Psoas muscle (tissue), 8 donors: ENCODE measurements around the gene JMJD4. TPM values are rescaled to one million over a fixed set of nuclear protein-coding genes. Genes with fewer than 3 reads are reported as not detected.
A peak's percentile ranks its signal among the peaks of the same experiment; 100 is the strongest.

Experiments used
- ATAC-seq, 4 donors: fragments of 200-7000 bp; cut with Tn5 transposase; one replicate each; pipeline ENCODE4 v1.9.1; 2020; ENCODE audit warnings: moderate library complexity in 3 of 4, mild to moderate bottlenecking in 2 of 4
- DNase-seq, 2 donors: peaks; one replicate each; pipeline ENCODE4 v3.0.0-alpha.2; 2020
- H3K27ac ChIP-seq: fragments of 200-600 bp; one replicate; pipeline ENCODE4 v1.8.0; 2022
- H3K27me3 ChIP-seq, 3 donors: fragments of 200-600 bp in 1 of 3; one replicate each; pipeline versions ENCODE4 v1.6.1 to v1.8.0; 2013 to 2022; ENCODE audit warnings: low read length in 2 of 3, mild to moderate bottlenecking in 2 of 3, moderate library complexity in 1 of 3; ENCODE audit not compliant: insufficient read depth in 3 of 3
- H3K36me3 ChIP-seq, 2 donors: fragments of 200-600 bp in 1 of 2; one replicate each; pipeline versions ENCODE4 v1.6.1 to v1.8.0; 2013 to 2022; ENCODE audit warnings: low read depth in 1 of 2, mild to moderate bottlenecking in 1 of 2, moderate library complexity in 1 of 2; ENCODE audit not compliant: insufficient read depth in 1 of 2
- H3K4me1 ChIP-seq: fragments of 200-600 bp; one replicate; pipeline ENCODE4 v1.8.0; 2022
- H3K4me3 ChIP-seq: fragments of 200-600 bp; one replicate; pipeline ENCODE4 v1.8.0; 2022; ENCODE audit warnings: mild to moderate bottlenecking
- H3K9me3 ChIP-seq: fragments of 200-600 bp; one replicate; pipeline ENCODE4 v1.8.0; 2022
- WGBS, 3 donors: extraction: QIAGEN DNeasy Blood & Tissue Kit; methylation state at CpG; one replicate each; pipeline versions ENCODE4 v1.1.6 to v1.1.7; 2013; 5-methylcytosine and 5-hydroxymethylcytosine counted together
- intact Hi-C, 2 donors: fragments of 100-400 bp; cut with DNase I; formaldehyde crosslinking; loops; one replicate each; pipeline versions ENCODE4 v1.11.0 to v1.14.2; 2022
- polyA plus RNA-seq, 3 donors: library from polyadenylated mRNA; stranded (reverse); fragments of 200-250 nt; gene quantifications; one replicate each; pipeline ENCODE4 v1.2.3, GENCODE V29; 2013
- total RNA-seq, 4 donors: library from RNA; stranded (reverse); fragmentation: NEBNext Ultra II Directional in 2 of 4; extraction: Animal tissue kit (Norgen Biotek cat#: 25700) in 2 of 4; gene quantifications; one replicate each; pipeline versions ENCODE4 v1.2.1 to v1.2.4, GENCODE V29; 2021 to 2023
- TF ChIP-seq, protein P1 (sequence below): fragments of 200-600 bp; IDR thresholded peaks from one replicate; pipeline ENCODE4 v1.8.0; 2022; ENCODE audit warnings: antibody characterized with exemption
- donor health status: healthy with polysubstance abuse.
- donor health status: DM: no; HTN: no; CAD: no; lungs with moderate emphysema.
- donor health status: Bipolar disorder and iron deficiency.
- donor health status: healthy.
- donor health status: DM: yes; HTN: yes; CAD: no.
- donor health status: DM: no; HTN: no; CAD: no.
- donor health status: DM: no; HTN: no; CAD: no.
- donor health status: DM: yes; HTN: yes; CAD: no.

The JMJD4 gene
- total and polyA plus RNA-seq, 7 donors: 9.0 to 20.5 (median 15.3) TPM

DNA sequence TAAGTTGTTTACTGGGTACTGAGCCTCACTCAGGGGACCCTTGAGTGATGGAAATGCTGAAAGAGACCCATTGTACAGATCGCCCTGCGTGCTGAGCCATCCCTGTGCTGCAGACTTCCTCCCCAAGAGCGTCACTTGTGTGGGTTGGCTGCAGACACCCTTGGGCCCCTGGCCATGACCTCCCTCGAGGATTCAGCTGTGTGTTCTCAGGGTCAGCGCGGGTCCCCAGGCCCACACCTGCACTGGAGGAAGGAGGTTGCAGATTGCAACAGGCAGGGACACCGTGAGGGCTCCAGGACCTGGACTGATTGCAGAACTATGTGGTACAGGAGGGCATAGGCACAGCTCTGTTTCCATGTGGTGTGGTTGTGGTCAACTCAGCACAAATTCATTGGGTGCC, 4.5 kb upstream of the JMJD4 start:
- DNase-seq: no peak
- intact Hi-C loops: loop anchor here in 1 of 2 donors (10.0 kb wide), 1 partner anchor 345 kb away; the partner anchor contains the start of gene ARF1
- TF ChIP-seq, protein P1, sequence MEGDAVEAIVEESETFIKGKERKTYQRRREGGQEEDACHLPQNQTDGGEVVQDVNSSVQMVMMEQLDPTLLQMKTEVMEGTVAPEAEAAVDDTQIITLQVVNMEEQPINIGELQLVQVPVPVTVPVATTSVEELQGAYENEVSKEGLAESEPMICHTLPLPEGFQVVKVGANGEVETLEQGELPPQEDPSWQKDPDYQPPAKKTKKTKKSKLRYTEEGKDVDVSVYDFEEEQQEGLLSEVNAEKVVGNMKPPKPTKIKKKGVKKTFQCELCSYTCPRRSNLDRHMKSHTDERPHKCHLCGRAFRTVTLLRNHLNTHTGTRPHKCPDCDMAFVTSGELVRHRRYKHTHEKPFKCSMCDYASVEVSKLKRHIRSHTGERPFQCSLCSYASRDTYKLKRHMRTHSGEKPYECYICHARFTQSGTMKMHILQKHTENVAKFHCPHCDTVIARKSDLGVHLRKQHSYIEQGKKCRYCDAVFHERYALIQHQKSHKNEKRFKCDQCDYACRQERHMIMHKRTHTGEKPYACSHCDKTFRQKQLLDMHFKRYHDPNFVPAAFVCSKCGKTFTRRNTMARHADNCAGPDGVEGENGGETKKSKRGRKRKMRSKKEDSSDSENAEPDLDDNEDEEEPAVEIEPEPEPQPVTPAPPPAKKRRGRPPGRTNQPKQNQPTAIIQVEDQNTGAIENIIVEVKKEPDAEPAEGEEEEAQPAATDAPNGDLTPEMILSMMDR: no peak

GRCh38 chr1:227738820-227739219, 3.7 kb upstream of the JMJD4 start:
- 83 to 89% (median 85%) methylated on average over 9 of the region's 9 CpGs for WGBS, 3 donors
- Histone ChIP-seq H3K9me3 (no peaks in the 10 kb centered on the region), H3K27ac (no peak overlapping the region), H3K36me3 (no peaks in the 10 kb centered on the region), H3K4me1 (peaks cover 21% of the 10 kb centered on the region), H3K4me3 (no peak overlapping the region), H3K27me3 (no peaks in the 10 kb centered on the region)
- ATAC-seq (no peak), DNase-seq (no peak)
- intact Hi-C loops: loop anchor here in 1 of 2 donors (10.0 kb wide), 1 partner anchor 346 kb away; the partner anchor contains the start of gene ARF1
- TF ChIP-seq, protein P1: no peak

More for the DNA sequence above, 4.5 kb upstream of the JMJD4 start:
- H3K27me3 ChIP-seq: no peaks in the 10 kb centered on the region
- no peak overlapping the region for H3K4me3 ChIP-seq
- H3K27ac ChIP-seq: no peak overlapping the region
- H3K36me3 ChIP-seq: no peaks in the 10 kb centered on the region
- ATAC-seq: no peak
- WGBS, 3 donors: 87 to 91% (median 91%) methylated on average over 7 of the region's 7 CpGs
- peaks cover 16% of the 10 kb centered on the region for H3K4me1 ChIP-seq
- no peaks in the 10 kb centered on the region for H3K9me3 ChIP-seq

DNA sequence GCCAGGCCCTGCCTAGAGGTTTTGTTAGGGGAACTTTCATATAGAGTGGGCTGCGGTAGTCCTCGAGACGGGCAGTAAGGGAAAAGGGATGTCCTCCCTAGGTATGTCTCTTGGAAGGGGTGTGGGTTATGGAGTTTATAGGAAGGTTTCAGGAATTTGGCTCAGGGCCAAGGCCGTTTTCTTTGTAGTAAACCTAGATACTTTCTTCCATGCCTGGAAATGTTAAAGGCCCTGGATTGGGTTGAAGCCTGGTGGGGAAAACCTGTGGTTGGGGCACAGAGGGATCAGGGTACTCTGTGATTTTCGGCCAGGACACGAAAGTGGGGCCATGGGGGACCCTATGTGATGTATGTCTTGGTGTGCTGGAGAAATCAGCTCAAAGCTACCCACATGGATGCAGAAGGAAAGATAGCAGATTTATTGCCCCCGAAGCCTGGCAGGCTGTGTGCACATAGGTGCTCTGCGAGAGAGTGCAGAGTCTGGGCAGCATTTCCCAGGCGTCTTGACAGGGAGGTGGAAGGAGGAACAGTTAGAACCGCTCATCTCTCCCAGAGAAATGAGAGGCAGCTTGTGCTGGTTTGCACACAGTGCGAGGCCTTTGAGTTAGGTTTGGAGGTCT, 1.8 kb upstream of the JMJD4 start:
- no peak for ATAC-seq
- Histone ChIP-seq H3K4me3 (peak overlapping the region; percentile 73), H3K36me3 (peaks cover 3 to 18% of the 10 kb centered on the region in 2 donors), H3K27me3 (no peaks in the 10 kb centered on the region), H3K27ac (no peak overlapping the region), H3K9me3 (no peaks in the 10 kb centered on the region), H3K4me1 (peaks cover 23% of the 10 kb centered on the region)
- TF ChIP-seq, protein P1: no peak
- no peak for DNase-seq
- intact Hi-C loops: loop anchor here in 1 of 2 donors (10.0 kb wide), 1 partner anchor 348 kb away; the partner anchor contains the start of gene ARF1
- 80 to 89% (median 83%) methylated on average over 11 of the region's 11 CpGs for WGBS, 3 donors

DNA sequence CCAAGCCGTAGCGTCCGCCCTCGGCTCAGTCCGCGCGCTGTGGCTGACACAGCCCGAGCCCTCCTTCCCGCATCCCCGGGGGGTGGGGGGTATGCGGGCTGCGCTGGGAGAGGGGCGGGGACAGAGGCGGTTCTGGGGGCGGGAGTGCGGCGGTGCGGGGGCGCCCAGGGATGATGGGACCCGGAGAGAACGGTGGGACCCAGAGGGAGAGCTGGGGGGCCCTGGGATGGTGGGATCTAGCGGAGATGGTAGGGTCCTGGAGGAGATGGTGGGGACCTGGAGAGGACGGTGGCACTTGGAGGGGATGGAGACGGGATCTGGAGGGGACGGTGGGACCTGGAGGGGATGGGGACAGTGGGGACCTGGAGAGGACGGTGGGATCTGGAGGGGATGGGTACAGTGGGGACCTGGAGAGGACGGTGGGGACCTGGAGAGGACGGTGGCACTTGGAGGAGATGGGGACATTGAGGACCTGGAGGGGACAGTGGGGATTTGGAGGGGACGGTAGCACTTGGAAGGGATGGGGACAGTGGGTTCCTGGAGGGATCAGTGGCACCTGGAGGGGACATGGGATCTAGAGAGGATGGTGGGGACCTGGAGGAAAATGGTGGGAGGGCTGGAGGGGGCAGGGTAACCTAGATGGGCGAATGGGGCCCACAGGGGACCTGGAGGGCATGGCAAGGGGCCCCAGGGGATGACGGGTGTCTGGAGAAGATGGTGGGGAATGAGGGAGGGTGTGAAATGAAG, 610 bp upstream of the JMJD4 start:
- peak overlapping the region; percentile 73 for H3K4me3 ChIP-seq
- DNase-seq (no peak), ATAC-seq (no peak)
- H3K27me3 ChIP-seq: no peaks in the 10 kb centered on the region
- H3K36me3 ChIP-seq: peaks cover 3 to 28% of the 10 kb centered on the region in 2 donors
- intact Hi-C loops: loop anchor here in 1 of 2 donors (10.0 kb wide), 1 partner anchor 349 kb away; the partner anchor contains the start of gene ARF1
- whole genome bisulfite sequencing, 3 donors: 1 to 2% (median 1%) methylated on average over 27 to 31 of the region's 31 CpGs
- TF ChIP-seq, protein P1: no peak
- no peaks in the 10 kb centered on the region for H3K9me3 ChIP-seq
- H3K27ac ChIP-seq: peak overlapping the region; percentile 80
- peaks cover 26% of the 10 kb centered on the region for H3K4me1 ChIP-seq
